H1 (cell line): ENCODE results near the gene PLEKHG4. TPM values are rescaled to one million over a fixed set of nuclear protein-coding genes. Genes with fewer than 3 reads are reported as not detected.

Experiments
- FOSL1 ChIP-seq: IDR thresholded peaks from 2 replicates; pipeline ENCODE4 v1.6.1; 2011; ENCODE audit warnings: mild to moderate bottlenecking, low read depth, low read length, moderate library complexity; ENCODE audit not compliant: insufficient read depth
- HDAC2 ChIP-seq, 2 experiments: fragments of 300-600 bp in 1 of 2; sonication (generic) in 1 of 2; IDR thresholded peaks; 2 replicates each; pipeline ENCODE4 v1.6.1; 2011 to 2012; ENCODE audit warnings: low read depth in 2 of 2, low read length in 2 of 2, mild to moderate bottlenecking in 2 of 2, moderate library complexity in 2 of 2, borderline replicate concordance in 1 of 2, inconsistent platforms in 1 of 2
- NANOG ChIP-seq: IDR thresholded peaks from 2 replicates; pipeline ENCODE4 v1.6.1; 2011; ENCODE audit warnings: low read length, low read depth, mild to moderate bottlenecking, inconsistent platforms; ENCODE audit not compliant: insufficient read depth, poor library complexity, severe bottlenecking
- POLR2A ChIP-seq, 2 experiments: IDR thresholded peaks; 1 replicate in 1 of 2; 2 replicates in 1 of 2; pipeline ENCODE4 v1.6.1; 2011; ENCODE audit warnings: low read depth in 2 of 2, low read length in 2 of 2, mild to moderate bottlenecking in 2 of 2; ENCODE audit errors: control extremely low read depth in 1 of 2
- SRF ChIP-seq: IDR thresholded peaks from 2 replicates; pipeline ENCODE4 v1.6.1; 2011; ENCODE audit warnings: mild to moderate bottlenecking, low read depth, low read length, moderate library complexity
- TCF12 ChIP-seq: IDR thresholded peaks from 2 replicates; pipeline ENCODE4 v1.6.1; 2011; ENCODE audit warnings: low read depth, mild to moderate bottlenecking, low read length
- TEAD4 ChIP-seq: IDR thresholded peaks from 2 replicates; pipeline ENCODE4 v1.6.1; 2012; ENCODE audit warnings: low read depth, low read length, inconsistent platforms, mixed read lengths
- polyA plus RNA-seq, 7 experiments: library from polyadenylated mRNA; depleted of rRNA in 3 of 7; stranded (reverse) in 5 of 7; unstranded in 2 of 7; fragments of >200 nt in 5 of 7; fragments of 200-250 nt in 2 of 7; gene quantifications; 1 replicate in 5 of 7; 2 replicates in 1 of 7; 4 replicates in 1 of 7; pipeline versions ENCODE4 v1.2.1 to v1.2.3, GENCODE V29; 2011 to 2013; ENCODE audit warnings: missing spikeins in 2 of 7, mixed read lengths in 2 of 7
- total RNA-seq: library from RNA; stranded (reverse); fragmentation: NEBNext Ultra II Directional; extraction: Animal tissue kit (Norgen Biotek cat#: 25700); gene quantifications from 2 replicates; pipeline ENCODE4 v1.2.1, GENCODE V29; 2021
- TF ChIP-seq, protein P1 (sequence below): fragments of 300-600 bp; sonication (generic); IDR thresholded peaks from 2 replicates; pipeline ENCODE4 v1.7.1; 2012; ENCODE audit warnings: low read length, moderate library complexity, mild to moderate bottlenecking, inconsistent platforms; ENCODE audit not compliant: insufficient replicate concordance
- TF ChIP-seq, protein P2 (sequence below): IDR thresholded peaks from 2 replicates; pipeline ENCODE4 v1.6.1; 2012; ENCODE audit warnings: inconsistent platforms
- TF ChIP-seq, protein P3 (sequence below): IDR thresholded peaks from 2 replicates; pipeline ENCODE4 v1.6.1; 2011; ENCODE audit warnings: low read length, improper control_type of control experiment

The PLEKHG4 gene
- total and polyA plus RNA-seq, 2 of the 8 experiments (the other 6 are each of a cell fraction or from before 2014, with no cell fraction given) = 7.7 to 11.1 TPM

DNA sequence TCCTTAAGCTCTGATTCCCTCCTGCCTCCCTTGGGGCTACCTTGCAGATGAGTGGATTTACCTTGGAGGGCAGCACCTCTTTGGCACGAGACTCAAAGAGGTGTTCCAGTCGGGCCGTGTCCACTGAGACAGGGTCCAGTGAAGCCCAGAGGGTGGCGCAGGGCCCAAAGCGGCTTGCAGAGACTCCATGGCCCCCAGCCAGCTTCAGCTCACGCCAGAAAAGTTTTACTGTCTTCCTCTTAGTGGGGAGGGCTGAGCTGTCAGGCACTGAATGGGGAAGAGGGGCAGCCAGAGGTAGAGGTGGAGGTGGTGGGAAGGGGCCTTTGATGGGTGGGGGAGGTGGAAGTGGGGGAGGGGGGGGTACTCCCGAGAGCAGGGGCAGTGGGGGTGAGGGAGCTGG lies 45.7 kb upstream of the PLEKHG4 start (continued):
- TF ChIP-seq, protein P1, sequence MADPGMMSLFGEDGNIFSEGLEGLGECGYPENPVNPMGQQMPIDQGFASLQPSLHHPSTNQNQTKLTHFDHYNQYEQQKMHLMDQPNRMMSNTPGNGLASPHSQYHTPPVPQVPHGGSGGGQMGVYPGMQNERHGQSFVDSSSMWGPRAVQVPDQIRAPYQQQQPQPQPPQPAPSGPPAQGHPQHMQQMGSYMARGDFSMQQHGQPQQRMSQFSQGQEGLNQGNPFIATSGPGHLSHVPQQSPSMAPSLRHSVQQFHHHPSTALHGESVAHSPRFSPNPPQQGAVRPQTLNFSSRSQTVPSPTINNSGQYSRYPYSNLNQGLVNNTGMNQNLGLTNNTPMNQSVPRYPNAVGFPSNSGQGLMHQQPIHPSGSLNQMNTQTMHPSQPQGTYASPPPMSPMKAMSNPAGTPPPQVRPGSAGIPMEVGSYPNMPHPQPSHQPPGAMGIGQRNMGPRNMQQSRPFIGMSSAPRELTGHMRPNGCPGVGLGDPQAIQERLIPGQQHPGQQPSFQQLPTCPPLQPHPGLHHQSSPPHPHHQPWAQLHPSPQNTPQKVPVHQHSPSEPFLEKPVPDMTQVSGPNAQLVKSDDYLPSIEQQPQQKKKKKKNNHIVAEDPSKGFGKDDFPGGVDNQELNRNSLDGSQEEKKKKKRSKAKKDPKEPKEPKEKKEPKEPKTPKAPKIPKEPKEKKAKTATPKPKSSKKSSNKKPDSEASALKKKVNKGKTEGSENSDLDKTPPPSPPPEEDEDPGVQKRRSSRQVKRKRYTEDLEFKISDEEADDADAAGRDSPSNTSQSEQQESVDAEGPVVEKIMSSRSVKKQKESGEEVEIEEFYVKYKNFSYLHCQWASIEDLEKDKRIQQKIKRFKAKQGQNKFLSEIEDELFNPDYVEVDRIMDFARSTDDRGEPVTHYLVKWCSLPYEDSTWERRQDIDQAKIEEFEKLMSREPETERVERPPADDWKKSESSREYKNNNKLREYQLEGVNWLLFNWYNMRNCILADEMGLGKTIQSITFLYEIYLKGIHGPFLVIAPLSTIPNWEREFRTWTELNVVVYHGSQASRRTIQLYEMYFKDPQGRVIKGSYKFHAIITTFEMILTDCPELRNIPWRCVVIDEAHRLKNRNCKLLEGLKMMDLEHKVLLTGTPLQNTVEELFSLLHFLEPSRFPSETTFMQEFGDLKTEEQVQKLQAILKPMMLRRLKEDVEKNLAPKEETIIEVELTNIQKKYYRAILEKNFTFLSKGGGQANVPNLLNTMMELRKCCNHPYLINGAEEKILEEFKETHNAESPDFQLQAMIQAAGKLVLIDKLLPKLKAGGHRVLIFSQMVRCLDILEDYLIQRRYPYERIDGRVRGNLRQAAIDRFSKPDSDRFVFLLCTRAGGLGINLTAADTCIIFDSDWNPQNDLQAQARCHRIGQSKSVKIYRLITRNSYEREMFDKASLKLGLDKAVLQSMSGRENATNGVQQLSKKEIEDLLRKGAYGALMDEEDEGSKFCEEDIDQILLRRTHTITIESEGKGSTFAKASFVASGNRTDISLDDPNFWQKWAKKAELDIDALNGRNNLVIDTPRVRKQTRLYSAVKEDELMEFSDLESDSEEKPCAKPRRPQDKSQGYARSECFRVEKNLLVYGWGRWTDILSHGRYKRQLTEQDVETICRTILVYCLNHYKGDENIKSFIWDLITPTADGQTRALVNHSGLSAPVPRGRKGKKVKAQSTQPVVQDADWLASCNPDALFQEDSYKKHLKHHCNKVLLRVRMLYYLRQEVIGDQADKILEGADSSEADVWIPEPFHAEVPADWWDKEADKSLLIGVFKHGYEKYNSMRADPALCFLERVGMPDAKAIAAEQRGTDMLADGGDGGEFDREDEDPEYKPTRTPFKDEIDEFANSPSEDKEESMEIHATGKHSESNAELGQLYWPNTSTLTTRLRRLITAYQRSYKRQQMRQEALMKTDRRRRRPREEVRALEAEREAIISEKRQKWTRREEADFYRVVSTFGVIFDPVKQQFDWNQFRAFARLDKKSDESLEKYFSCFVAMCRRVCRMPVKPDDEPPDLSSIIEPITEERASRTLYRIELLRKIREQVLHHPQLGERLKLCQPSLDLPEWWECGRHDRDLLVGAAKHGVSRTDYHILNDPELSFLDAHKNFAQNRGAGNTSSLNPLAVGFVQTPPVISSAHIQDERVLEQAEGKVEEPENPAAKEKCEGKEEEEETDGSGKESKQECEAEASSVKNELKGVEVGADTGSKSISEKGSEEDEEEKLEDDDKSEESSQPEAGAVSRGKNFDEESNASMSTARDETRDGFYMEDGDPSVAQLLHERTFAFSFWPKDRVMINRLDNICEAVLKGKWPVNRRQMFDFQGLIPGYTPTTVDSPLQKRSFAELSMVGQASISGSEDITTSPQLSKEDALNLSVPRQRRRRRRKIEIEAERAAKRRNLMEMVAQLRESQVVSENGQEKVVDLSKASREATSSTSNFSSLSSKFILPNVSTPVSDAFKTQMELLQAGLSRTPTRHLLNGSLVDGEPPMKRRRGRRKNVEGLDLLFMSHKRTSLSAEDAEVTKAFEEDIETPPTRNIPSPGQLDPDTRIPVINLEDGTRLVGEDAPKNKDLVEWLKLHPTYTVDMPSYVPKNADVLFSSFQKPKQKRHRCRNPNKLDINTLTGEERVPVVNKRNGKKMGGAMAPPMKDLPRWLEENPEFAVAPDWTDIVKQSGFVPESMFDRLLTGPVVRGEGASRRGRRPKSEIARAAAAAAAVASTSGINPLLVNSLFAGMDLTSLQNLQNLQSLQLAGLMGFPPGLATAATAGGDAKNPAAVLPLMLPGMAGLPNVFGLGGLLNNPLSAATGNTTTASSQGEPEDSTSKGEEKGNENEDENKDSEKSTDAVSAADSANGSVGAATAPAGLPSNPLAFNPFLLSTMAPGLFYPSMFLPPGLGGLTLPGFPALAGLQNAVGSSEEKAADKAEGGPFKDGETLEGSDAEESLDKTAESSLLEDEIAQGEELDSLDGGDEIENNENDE = no peak
- TF ChIP-seq NANOG = no peak
- no peak for TF ChIP-seq SRF
- TF ChIP-seq HDAC2 (IDR thresholded peaks at IDR 0.05; ENCODE audit: borderline replicate concordance in 1 of 2, low read depth in 2 of 2, low read length in 2 of 2) = no peak
- TF ChIP-seq, protein P2, sequence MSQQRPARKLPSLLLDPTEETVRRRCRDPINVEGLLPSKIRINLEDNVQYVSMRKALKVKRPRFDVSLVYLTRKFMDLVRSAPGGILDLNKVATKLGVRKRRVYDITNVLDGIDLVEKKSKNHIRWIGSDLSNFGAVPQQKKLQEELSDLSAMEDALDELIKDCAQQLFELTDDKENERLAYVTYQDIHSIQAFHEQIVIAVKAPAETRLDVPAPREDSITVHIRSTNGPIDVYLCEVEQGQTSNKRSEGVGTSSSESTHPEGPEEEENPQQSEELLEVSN = no peak
- TF ChIP-seq, protein P3, sequence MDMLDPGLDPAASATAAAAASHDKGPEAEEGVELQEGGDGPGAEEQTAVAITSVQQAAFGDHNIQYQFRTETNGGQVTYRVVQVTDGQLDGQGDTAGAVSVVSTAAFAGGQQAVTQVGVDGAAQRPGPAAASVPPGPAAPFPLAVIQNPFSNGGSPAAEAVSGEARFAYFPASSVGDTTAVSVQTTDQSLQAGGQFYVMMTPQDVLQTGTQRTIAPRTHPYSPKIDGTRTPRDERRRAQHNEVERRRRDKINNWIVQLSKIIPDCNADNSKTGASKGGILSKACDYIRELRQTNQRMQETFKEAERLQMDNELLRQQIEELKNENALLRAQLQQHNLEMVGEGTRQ = no peak
- no peak for TF ChIP-seq FOSL1
- TF ChIP-seq TCF12 = no peak
- no peak for TF ChIP-seq POLR2A (IDR thresholded peaks at IDR 0.05; ENCODE audit: control extremely low read depth in 1 of 2, low read depth in 2 of 2, low read length in 2 of 2)
- TF ChIP-seq TEAD4 = no peak
